SK-N-MC (cell line): ENCODE measurements around the gene SLC6A19.

ENCODE experiments used
- EZH2 ChIP-seq: fragments of 200-600 bp; sonication (generic); IDR thresholded peaks from one replicate; pipeline ENCODE4 v1.6.1; 2017; ENCODE audit warnings: antibody characterized with exemption
- FOXP2 ChIP-seq: optimal IDR thresholded peaks from 2 replicates; pipeline ENCODE3; 2011; ENCODE audit warnings: mild to moderate bottlenecking, moderate library complexity; ENCODE audit not compliant: insufficient read depth; ENCODE audit errors: extremely low read length, control extremely low read depth
- POLR2AphosphoS5 ChIP-seq: IDR thresholded peaks from 2 replicates; pipeline ENCODE4 v1.6.1; 2012; ENCODE audit warnings: mild to moderate bottlenecking, low read depth, low read length, borderline replicate concordance

- no peak for TF ChIP-seq EZH2
- no peak for TF ChIP-seq POLR2AphosphoS5
- TF ChIP-seq FOXP2: no peak
These were observed 48.6 kb upstream of the SLC6A19 start for GRCh38 chr5:1152771-1153282.
